ENCODE measurements around the gene RNF182.
"Not testable (repeated sequence)": the region's sequence is repeated elsewhere in the genome, so short reads cannot be mapped to it uniquely, and the experiment has no call there.

RNF182 gene

DNA sequence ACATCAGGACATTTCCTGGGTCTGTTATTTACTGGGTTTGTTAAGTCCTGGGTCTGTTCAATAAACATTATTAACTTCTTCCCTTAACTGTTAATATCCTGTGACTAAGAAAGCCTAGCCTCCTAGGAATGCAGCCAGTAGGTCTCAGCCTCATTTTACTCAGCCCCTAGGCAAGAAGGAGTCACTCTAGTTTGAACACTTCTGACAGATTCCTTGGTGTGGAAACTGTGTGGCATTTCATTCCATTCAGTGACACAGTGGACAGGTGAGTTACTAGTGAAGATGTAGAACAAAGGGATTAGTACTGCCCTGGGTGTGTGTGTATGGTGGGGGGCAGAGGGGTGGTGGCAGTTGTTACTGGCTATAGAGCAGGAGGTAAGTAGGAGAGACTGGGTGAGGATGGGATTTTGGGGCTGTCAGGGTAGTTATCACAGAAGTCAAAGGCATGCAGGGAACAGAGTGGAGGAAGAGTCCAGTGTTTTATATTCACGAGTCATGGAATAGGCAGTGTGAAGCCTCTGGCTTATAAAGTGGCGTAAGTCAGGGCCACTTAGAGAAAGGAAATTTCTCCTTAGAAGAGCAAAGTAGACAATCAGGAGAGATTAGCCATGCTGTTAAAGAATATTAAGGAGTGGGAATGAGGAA, 28.4 kb downstream of the RNF182 start:
- DNase-seq (ENCODE audit: low read depth in 3 of 3): no peak

DNA sequence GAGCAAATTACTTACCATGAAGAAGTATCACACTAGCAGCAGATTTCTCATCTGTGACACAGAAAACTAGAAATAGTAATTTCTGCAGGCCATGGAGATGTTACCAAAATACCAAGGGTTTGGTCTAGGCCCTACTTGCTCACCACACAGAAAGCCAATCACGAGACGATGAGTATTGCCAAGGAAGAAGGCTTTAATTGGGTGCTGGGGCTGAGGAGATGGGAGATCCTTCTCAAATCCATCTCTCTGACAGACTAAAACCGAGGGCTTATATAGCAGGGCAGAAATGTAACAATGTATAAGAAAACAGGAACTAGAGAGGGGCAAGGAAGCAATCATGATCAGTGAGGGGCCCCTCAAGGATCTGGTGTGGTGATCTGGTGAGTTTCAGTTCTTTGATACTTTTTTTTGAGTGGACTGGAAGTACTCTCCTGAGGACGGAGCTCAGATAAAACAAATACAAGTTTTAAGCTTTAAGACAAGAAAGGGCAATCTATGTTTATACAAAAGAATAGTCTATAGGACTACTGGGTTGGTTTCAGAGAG, 40.9 kb downstream of the RNF182 start:
- DNase-seq (ENCODE audit: low read depth in 3 of 3): no peak

DNA sequence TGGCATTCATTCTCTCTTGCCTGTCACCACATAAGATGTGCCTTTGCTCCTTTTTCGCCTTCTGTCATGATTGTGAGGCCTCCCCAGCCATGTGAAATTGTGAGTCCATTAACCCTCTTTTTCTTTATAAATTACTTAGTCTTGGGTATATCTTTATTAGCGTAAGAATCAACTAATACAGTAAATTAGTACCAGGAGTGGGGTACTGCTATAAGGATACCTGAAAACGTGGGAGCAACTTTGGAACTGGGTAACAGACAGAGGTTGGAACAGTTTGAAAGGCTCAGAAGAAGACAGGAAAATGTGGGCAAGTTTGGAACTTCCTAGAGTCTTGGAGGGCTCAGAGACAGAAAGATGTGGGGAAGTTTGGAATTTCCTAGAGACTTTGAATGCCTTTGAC, 46.6 kb downstream of the RNF182 start:
- no peak for DNase-seq (ENCODE audit: low read depth in 3 of 3)

DNA sequence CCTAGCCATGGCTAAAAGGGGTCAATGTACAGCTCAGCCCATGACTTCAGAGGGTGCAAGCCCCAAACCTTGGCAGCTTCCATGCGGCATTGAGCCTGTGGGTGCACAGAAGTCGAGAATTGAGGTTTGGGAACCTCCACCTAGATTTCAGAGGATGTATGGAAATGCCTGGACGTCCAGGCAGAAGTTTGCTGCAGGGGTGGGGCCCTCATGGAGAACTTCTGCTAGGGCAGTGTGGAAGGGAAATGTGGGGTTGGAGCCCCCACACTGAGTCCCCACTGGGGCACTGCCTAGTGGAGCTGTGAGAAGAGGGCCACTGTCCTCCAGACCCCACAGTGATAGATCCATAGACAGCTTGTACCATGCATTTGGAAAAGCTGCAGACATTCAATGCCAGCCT, 47.9 kb downstream of the RNF182 start:
- DNase-seq (ENCODE audit: low read depth in 3 of 3): not testable (repeated sequence)

DNA sequence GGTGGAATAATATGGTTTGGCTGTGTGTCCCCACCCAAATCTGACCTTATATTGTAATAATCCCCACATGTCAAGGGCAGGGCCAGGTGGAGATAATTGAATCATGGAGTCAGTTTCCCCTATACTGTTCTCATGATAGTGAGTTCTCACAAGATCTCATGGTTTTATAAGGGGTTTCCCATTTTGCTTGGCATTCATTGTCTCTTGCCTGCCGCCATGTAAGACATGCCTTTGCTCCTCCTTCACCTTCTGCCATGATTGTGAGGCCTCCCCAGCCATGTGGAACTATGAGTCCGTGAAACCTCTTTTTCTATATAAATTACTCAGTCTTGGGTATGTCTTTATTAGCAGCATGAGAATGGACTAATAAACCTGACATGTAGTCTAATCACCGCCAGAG, 48.7 kb downstream of the RNF182 start:
- DNase-seq (ENCODE audit: low read depth in 3 of 3): not testable (repeated sequence)

DNA sequence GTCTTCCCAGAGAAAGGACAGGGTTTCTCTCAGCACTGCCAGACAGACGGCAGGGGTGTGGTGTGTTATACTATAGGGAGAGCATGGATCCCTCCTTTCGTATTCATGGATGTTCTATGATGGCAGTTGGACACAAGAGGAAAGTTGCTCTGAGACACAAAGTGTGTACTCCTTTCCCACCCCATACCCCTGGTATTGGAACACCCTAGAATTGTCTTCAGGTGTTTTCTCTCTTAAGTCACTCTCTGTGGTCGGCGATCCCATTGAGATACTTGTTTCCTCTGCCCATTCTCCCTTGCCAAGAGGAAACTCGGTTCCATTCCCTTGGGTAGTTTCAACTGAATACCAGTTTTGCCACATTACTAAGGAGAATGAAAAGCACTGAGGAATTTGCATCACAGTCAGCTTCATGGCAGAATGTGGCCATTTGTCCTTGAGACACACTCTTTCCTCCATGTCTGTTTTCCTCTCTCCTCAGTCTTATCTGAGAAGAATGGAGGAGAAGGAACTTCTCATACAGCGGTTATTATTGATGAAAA, 53.4 kb downstream of the RNF182 start:
- no peak for DNase-seq (ENCODE audit: low read depth in 3 of 3)

DNA sequence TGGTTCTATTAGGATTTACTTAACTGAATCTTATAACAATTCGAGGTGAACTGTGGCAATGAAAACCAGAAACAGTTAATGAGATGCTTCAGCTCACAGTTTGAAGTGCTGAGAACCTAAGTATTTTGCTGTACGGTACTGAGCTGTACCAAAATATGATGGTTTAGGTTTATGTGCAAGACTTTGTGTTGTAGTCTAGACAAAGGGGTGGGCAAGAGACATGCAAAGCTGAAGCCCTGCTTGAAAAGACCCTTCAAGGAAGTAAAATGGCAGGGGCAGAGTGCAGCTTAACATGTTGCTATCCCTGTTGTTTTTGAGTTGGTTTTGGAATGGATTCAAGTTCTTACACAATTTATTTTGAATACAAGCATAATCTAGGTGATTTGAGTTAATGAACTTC, 54.0 kb downstream of the RNF182 start:
- no peak for DNase-seq (ENCODE audit: low read depth in 3 of 3)

DNA sequence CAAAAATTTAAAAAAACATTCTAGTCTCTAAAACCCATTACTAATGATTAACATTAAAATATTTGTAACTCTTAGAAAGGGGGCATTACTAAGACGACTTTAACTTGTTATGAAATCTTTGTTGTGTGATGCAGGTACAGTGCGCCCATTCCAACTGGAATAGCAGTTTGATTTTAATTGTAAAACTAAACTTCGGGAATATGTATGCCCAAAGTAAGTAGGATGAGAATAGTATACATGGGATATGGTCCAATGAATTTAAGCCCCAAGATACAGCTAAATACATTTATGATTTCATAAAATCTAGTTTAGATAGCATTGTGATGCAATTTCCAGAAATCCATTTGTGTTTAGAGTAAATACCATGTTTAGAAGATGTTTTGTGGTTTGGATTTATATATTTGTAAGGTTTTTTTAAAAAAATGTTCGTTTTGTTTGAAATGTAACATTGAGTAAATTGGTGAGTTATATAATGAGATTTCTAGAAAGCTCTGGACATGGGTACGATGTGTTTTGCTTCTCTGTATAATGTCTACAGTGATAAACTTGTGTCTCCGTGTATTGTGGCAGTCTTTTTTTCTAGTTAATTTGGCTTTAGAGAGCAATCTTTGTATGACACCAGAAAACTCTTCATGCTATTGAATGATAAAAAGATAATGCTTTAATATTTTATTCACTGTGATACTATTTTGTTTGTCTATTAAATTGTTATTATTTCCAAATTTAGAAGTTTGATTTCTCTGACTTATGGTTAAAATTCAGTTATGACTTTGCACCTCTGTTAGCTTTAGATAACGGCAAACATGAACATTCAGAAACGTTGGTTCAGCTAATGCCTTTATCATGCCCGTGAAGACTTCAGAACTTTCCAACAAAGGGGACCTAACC, 54.8 kb downstream of the RNF182 start:
- DNase-seq (ENCODE audit: low read depth in 3 of 3): no peak

DNA sequence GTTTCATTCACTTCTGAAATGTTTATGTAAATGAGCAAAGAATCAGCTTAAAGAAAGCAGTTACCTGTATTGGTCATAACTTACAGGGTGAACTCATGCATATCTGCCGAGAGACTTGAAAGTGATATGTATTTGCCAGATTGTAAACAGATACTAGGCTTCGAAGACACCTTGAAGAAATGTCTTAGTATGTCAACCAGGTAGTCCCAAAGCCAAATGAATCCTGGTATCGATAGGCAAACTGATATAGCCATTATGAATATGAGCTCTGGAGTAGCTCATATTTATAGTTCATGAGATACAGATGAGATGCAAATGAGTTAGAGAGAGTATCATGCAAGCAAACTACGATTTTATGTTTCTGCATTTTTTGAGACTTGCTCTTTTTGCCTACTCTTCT, 55.8 kb downstream of the RNF182 start:
- DNase-seq (ENCODE audit: low read depth in 3 of 3): no peak

DNA sequence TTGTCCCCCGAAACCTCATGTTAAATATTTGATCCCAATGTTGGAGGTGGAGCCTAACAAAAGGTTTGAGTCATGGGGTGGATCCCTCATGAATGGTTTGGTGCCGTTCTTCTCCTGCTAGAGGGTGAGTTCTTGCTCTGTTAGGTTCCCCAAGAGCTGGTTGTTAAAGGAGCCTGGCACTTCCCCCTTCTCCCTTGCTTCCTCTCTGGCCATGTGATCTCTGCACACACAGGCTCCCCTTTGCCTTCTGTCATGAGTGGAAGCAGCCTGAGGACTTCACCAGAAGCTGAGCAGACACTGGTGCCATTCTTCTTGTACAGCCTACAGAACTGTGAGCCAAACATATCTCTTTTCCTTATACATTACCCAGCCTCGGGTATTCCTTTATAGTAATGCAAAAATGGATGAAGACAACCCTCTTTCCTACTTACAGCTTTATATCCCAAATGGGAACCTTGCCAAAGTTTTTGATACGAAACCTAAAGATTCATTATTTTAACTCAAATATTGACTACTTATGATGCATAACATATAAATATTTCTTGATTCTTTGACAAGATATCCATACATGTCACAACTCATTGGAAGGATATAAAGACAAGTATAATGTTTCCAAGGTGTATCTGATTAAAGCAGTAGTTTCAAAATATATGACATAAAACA, 61.0 kb downstream of the RNF182 start:
- no peak for DNase-seq (ENCODE audit: low read depth in 3 of 3)

DNA sequence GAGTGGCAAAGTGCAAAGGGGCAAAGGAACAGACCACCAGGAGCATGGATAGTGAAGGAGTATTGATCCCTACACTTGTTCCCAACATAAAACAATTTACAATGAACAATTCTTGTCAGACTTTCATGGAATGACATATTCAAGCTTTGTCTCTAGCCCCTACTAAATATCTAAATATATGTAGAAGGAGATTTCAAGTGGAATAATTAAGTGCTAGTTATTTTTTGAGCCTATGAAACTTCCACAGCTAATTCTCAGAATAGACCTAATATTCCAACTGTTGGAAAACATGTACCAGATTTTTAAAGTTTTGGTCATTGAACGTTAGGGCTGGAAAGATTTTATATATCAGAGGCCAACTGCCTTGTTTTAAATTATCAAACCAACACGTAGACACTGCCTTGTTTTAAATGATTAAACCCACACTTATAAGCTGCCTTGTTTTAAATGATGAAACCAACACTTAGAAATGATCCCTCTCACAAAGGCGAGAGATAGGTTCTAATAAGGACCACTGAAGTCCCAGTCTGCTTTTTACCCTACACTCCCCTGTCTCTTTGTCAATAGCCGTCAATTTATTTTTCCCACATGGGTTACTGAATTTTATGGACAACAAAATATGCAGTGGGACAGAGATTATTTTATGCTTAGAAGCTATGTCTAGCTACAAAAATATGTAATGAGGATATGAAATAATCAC, 62.1 kb downstream of the RNF182 start:
- no peak for DNase-seq (ENCODE audit: low read depth in 3 of 3)

DNA sequence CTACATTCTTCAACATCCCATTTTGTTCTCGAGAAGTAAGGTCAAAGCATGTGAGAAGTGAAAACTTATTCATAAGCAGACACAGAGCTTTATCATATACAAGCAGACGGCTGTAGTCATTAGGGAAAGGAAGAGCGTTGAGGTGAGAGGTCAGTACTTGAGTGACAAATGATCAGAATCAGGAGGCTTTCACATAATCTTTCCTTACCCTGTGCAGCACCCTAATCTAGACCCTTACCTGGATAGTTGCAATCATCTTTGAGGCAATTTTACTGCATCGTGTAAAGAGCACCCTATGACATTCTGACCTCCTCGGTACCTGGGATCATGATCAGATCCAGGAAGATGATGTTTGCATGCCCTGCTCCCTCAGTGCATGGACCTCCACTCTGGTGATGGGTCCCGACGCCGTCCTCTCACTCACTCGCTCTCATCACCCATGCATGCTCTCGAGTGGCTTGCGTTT, 62.7 kb downstream of the RNF182 start:
- no peak for DNase-seq (ENCODE audit: low read depth in 3 of 3)

DNA sequence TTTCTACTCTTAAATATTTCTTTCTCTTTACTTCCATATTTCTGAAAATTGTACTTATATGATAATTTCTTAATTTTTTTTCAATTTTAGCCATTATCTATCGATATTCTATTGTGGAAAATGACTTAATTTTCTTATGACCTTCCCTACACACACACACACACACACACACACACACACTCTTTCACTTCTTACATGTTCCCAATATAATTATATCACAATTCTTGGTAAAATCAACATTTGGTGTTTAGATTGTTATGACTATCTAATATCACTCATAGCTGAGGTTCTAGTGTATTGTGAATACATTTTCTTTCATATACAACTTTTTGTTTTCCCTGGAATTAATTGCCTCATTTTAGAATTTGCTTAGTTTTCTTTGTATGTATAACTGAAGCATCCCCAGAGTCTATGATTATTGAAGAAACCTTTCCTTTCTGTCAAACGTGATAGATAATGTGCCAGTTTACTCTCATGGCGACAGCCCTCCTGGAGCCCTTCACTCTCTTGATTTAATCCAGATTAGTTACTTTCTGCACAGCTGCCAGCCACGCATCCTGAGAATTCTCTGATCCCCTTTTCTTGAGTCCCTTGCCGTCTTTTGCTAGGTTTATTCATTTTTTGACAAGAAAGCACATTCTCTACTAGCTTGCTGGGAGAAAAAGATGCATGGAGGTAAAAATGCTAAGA, 63.4 kb downstream of the RNF182 start:
- no peak for DNase-seq (ENCODE audit: low read depth in 3 of 3)

DNA sequence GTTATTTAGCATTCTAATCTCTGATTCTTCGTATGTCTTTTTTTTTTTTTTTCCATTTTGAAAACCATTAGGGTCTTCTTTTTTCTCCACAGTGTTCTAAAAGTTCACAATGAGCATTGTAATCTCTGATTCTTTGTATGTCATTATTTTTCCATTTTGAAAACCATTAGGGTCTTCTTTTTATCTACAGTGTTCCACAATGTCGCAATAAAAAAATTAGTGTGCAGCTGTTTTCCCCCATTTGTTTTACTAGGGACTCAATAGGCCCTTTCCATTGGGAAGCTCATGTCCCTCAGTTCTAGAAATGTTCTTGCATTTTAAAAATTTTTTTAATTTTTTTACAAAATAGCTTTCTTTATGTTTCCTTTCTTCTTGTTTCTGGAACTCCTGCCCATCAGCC, 64.2 kb downstream of the RNF182 start:
- DNase-seq (ENCODE audit: low read depth in 3 of 3): no peak

DNA sequence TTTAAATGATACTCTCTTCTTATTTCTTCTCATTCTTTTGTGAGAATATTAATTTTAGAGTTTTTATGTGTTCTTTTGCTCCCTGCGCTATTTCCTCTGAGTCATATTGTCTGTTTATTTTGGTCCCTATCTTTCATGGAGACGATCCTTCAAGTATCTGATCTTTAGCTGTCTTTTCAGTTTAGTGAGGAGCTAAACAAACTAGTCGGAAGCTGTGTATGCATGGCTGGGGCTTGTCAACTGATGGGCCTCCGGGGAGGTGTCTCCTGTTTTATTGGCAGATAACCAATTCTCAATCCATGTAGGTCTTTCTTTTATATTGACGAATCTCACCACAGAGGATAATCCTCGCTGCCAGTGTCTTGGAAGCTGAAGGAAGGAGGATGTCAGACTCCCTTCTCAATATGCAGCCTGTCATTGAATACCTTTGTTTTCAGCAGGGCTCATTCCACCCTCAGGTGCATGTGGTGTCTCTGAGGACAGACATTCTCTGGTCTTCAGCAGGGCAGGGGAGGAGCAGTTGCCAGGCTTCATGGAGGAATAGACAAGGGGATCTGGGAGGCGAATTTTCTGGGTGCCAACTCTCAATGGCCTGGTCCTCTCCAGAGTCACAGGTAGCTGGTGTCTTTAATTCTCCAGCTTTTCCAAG, 64.9 kb downstream of the RNF182 start:
- no peak for DNase-seq (ENCODE audit: low read depth in 3 of 3)

DNA sequence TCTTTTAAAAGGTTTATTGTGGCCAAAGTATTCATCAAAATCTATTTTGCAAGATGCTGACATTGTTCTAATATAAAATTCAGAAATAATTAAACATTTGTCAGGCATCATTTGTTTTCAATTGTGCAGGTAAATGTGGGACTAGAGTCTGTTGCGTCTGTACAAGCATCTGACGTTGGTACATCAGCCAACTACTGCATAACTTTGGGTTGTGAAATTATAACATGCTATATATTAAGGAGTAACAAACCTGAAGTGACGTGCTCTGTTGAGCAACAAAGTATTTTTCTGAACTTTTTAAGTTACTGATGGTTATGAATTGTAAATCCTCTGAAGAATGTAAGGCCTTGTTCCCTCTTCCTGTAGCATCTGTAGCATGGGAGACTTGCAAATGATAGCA, 66.0 kb downstream of the RNF182 start:
- DNase-seq (ENCODE audit: low read depth in 3 of 3): no peak

DNA sequence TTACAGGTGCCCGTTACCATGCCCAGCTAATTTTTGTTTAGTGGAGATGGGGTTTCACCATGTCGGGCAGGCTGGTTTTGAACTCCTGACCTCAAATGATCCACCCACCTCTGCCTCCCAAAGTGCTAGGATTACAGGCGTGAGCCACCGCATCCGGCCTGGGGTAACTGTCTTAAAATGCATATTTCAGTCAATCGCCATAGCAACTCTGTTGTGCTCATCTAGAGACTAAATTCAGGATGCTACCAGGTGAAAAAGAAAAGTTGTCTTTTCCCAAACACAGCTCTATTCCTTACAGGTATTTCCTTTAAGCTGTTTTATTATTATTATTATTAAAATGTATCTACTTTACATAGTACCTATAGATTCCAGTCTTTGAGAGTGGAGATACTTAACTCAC, 66.6 kb downstream of the RNF182 start:
- DNase-seq (ENCODE audit: low read depth in 3 of 3): no peak

DNA sequence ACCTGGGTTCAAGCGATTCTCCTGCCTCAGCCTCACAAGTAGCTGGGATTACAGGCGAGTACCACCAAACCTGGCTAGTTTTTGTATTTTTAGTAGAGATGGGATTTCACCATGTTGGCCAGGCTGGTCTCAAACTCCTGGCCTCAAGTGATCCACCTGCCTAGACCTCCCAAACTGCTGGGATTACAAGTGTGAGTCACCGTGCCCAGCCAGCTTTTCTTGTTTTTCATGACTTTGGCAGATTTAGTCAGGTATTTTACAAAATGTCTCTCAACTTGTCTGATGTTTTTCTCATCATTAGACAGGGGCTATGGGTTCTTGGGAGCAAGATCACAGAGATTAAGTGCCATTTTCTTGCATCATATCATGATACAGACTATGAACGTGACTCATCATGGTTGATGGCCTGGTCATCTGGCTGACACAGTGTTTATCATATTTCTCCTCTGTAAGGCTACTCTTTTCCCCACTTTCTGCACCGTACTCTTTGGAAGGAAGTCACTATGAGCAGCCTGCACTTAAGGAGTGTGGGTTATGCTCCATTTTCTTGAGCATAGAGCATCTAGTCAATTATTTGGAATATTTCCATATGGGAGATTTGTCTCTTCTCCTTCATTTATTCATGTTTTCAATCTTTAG, 67.8 kb downstream of the RNF182 start:
- no peak for DNase-seq (ENCODE audit: low read depth in 3 of 3)

DNA sequence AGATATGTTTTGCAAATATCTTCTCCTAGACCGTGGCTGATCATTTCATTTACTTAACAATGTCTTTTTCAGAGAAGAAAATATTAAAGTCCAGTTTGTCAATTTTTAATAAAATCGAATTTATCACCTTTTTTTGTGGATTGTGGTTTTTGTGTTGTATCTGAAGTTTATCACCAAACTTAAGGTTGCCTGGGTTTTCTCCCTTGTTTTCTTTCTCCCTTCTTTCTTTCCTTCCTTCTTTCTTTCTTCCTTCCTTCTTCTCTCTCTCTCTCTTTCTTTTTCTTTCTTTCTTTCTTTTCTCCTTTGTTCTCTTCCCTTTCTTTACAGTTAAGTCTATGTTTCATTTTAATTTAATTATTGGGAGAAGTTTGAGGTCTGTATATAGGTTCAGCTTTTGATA, 68.7 kb downstream of the RNF182 start:
- no peak for DNase-seq (ENCODE audit: low read depth in 3 of 3)

DNA sequence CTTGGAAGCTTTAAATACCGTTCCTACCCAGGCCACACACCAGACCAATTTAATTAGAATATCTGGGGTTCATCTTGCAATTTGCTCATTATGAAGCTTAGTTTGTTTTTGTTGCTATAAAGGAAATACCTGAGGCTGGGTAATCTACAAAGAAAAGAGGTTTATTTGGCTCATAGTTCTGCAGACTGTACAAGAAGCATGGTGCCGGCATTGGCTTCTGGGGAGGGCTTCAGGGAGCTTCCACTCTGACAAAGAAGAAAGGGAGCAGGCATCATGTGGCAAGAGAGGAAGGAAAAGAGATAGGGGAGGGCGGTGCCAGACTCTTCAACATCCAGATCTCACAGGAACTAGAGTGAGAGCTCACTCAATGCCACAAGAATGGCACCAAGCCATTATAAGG, 73.6 kb downstream of the RNF182 start:
- DNase-seq (ENCODE audit: low read depth in 3 of 3): no peak
